SU-DHL-6 (cell line): Measurements from ENCODE around the gene PRSS2.

Source experiments
- EZH2phosphoT487 ChIP-seq: fragments of 200-600 bp; sonication (generic), shearing (Covaris generic); conservative IDR thresholded peaks from 2 replicates; pipeline ENCODE4 v1.6.1; 2018; ENCODE audit warnings: mild to moderate bottlenecking, antibody characterized with exemption, low read length, moderate library complexity, mixed read lengths
- TF ChIP-seq, protein P1 (sequence below): fragments of 200-600 bp; sonication (generic); IDR thresholded peaks from one replicate; pipeline ENCODE4 v1.5.1; 2017; ENCODE audit warnings: antibody characterized with exemption, mild to moderate bottlenecking, low read length, moderate library complexity; ENCODE audit not compliant: insufficient read depth, poor library complexity, severe bottlenecking

DNA sequence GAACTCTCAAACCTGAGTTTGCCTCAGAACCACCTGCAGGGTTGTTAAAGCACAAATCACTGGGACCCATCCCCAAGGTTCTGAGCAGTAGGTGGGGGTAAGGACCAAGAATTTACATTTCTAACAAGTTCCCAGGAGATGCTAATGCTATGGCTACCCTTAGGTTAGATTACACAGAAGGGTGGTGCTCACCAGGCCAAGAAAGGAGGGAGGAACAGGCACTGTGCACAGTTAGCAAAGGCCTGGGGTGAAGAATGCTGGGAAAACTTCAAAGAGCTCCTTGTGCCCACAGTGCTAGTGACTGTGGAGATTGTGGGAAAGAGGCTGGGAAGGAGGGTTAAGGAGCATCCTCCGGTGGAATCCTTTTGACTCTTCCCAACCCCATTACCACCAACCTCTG, 8.7 kb upstream of the PRSS2 start:
- TF ChIP-seq, protein P1, sequence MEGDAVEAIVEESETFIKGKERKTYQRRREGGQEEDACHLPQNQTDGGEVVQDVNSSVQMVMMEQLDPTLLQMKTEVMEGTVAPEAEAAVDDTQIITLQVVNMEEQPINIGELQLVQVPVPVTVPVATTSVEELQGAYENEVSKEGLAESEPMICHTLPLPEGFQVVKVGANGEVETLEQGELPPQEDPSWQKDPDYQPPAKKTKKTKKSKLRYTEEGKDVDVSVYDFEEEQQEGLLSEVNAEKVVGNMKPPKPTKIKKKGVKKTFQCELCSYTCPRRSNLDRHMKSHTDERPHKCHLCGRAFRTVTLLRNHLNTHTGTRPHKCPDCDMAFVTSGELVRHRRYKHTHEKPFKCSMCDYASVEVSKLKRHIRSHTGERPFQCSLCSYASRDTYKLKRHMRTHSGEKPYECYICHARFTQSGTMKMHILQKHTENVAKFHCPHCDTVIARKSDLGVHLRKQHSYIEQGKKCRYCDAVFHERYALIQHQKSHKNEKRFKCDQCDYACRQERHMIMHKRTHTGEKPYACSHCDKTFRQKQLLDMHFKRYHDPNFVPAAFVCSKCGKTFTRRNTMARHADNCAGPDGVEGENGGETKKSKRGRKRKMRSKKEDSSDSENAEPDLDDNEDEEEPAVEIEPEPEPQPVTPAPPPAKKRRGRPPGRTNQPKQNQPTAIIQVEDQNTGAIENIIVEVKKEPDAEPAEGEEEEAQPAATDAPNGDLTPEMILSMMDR: no peak
- TF ChIP-seq EZH2phosphoT487: no peak
